Right renal pelvis (tissue), 4 donors: ENCODE data around the gene JPH3. TPM values are rescaled to one million over a fixed set of nuclear protein-coding genes. Genes with fewer than 3 reads are reported as not detected.

Experiments
- DNase-seq, 4 donors: peaks; one replicate each; pipeline ENCODE4 v3.0.0-alpha.2; 2013; ENCODE audit warnings: low read depth in 4 of 4, low spot score in 3 of 4, missing footprints in 1 of 4
- polyA plus RNA-seq, 4 donors: library from polyadenylated mRNA; unstranded; fragments of 120-200 nt; gene quantifications; one replicate each; pipeline ENCODE4 v1.2.1, GENCODE V29; 2013; ENCODE audit not compliant: insufficient read length in 4 of 4

The JPH3 gene
- polyA plus RNA-seq, 4 donors, result 0.53 to 1.3 (median 0.70) TPM

GRCh38 chr16:87598431-87598830 lies 3.9 kb upstream of the JPH3 start:
- DNase-seq, result no peak

- DNase-seq, result no peak
Measured at GRCh38 chr16:87600246-87600645, 2.1 kb upstream of the JPH3 start.

- DNase-seq, result no peak
Measured at GRCh38 chr16:87601401-87601981, 817 bp upstream of the JPH3 start.

- DNase-seq, result no peak
Measured at GRCh38 chr16:87602821-87603683, 744 bp downstream of the JPH3 start.

- no peak for DNase-seq
Measured at GRCh38 chr16:87603684-87604633, 1.7 kb downstream of the JPH3 start.

GRCh38 chr16:87604634-87605111 lies 2.4 kb downstream of the JPH3 start:
- no peak for DNase-seq

- DNase-seq, result no peak
Measured at GRCh38 chr16:87607223-87607622, 4.9 kb downstream of the JPH3 start.

- no peak for DNase-seq
Measured at GRCh38 chr16:87607871-87608270, 5.6 kb downstream of the JPH3 start.

GRCh38 chr16:87608400-87608985 lies 6.2 kb downstream of the JPH3 start:
- peak; percentile 64 to 66 (median 64) for DNase-seq

- no peak for DNase-seq
Measured at GRCh38 chr16:87610026-87610425, 7.7 kb downstream of the JPH3 start.

GRCh38 chr16:87611456-87611855 lies 9.1 kb downstream of the JPH3 start:
- DNase-seq, result no peak

GRCh38 chr16:87613961-87614360 lies 11.7 kb downstream of the JPH3 start:
- DNase-seq, result no peak

- DNase-seq, result no peak
Measured at GRCh38 chr16:87615621-87616041, 13.3 kb downstream of the JPH3 start.

GRCh38 chr16:87616556-87616955 lies 14.2 kb downstream of the JPH3 start:
- no peak for DNase-seq

GRCh38 chr16:87618216-87618615 lies 15.9 kb downstream of the JPH3 start:
- no peak for DNase-seq

GRCh38 chr16:87619360-87620200 lies 17.3 kb downstream of the JPH3 start:
- no peak for DNase-seq

GRCh38 chr16:87620201-87620495 lies 17.8 kb downstream of the JPH3 start:
- no peak for DNase-seq

- no peak for DNase-seq
Measured at GRCh38 chr16:87621550-87621829, 19.2 kb downstream of the JPH3 start.

GRCh38 chr16:87621976-87622713 lies 19.8 kb downstream of the JPH3 start:
- DNase-seq, result no peak
